ENCODE data around the gene KIAA1217.

KIAA1217 gene

GRCh38 chr10:24305551-24306506, 96.9 kb downstream of the KIAA1217 start:
- H2BK12ac ChIP-seq (ENCODE audit: low read length): no peak overlapping the region
- no peak overlapping the region for H2AFZ ChIP-seq (ENCODE audit: low read length)
- H3K4me2 ChIP-seq (ENCODE audit: insufficient read depth, low read length, poor library complexity, severe bottlenecking): no peak overlapping the region
- no peak overlapping the region for H3K27ac ChIP-seq (replicated peaks; ENCODE audit: low read length)
- H3K23ac ChIP-seq (ENCODE audit: low read depth, low read length, poor library complexity): no peak overlapping the region
- H4K91ac ChIP-seq (ENCODE audit: low read depth, low read length, poor library complexity): no peak overlapping the region
- H3K4me3 ChIP-seq (ENCODE audit: low read length in 2 of 2): no peak overlapping the region
- H2AK5ac ChIP-seq (ENCODE audit: low read depth, low read length): no peak overlapping the region
- H3K14ac ChIP-seq (ENCODE audit: low read length): no peak overlapping the region
- no peaks in the 10 kb centered on the region for H3K36me3 ChIP-seq (replicated peaks in 1 of 2; ENCODE audit: control insufficient read depth in 2 of 2, insufficient read depth in 2 of 2, low read length in 2 of 2)
- H3K9ac ChIP-seq (ENCODE audit: low read depth, low read length, poor library complexity): no peak overlapping the region
- no peak for DNase-seq (ENCODE audit: low spot score)
- H3K79me1 ChIP-seq (ENCODE audit: low read depth, low read length): no peaks in the 10 kb centered on the region
- no peaks in the 10 kb centered on the region for H3K9me3 ChIP-seq (replicated peaks in 1 of 2; ENCODE audit: control insufficient read depth in 2 of 2, insufficient read depth in 1 of 2, low read depth in 1 of 2, low read length in 2 of 2)
- no peak overlapping the region for H2BK15ac ChIP-seq (ENCODE audit: low read length)
- H4K8ac ChIP-seq (ENCODE audit: low read depth, low read length): no peak overlapping the region
- WGBS, 2 donors (ENCODE audit: extremely low coverage in 2 of 2, insufficient read length in 2 of 2, insufficient replicate concordance in 1 of 2): no CpG with 5 or more reads among the region's 8 CpGs
- H3K27me3 ChIP-seq (ENCODE audit: control insufficient read depth in 3 of 3, insufficient read depth in 3 of 3, low read depth in 1 of 3, low read length in 3 of 3): no peaks in the 10 kb centered on the region
- H2BK120ac ChIP-seq (ENCODE audit: low read depth, low read length): no peak overlapping the region
- no peak overlapping the region for H3K4ac ChIP-seq (ENCODE audit: low read length)
- peaks cover 18 to 20% of the 10 kb centered on the region in 2 donors for H3K4me1 ChIP-seq (ENCODE audit: control insufficient read depth in 2 of 2, insufficient read depth in 1 of 2, low read depth in 1 of 2, low read length in 2 of 2)
- H3K18ac ChIP-seq (ENCODE audit: low read length): no peak overlapping the region
- no peak overlapping the region for H2BK5ac ChIP-seq (ENCODE audit: low read length)

- no peaks in the 10 kb centered on the region for H3K9me3 ChIP-seq (replicated peaks in 1 of 2; ENCODE audit: control insufficient read depth in 2 of 2, insufficient read depth in 1 of 2, low read depth in 1 of 2, low read length in 2 of 2)
- no peak overlapping the region for H3K9ac ChIP-seq (ENCODE audit: low read depth, low read length, poor library complexity)
- H3K4ac ChIP-seq (ENCODE audit: low read length): no peak overlapping the region
- H4K8ac ChIP-seq (ENCODE audit: low read depth, low read length): no peak overlapping the region
- no peaks in the 10 kb centered on the region for H3K27me3 ChIP-seq (ENCODE audit: control insufficient read depth in 3 of 3, insufficient read depth in 3 of 3, low read depth in 1 of 3, low read length in 3 of 3)
- H2BK12ac ChIP-seq (ENCODE audit: low read length): no peak overlapping the region
- no peak for DNase-seq (ENCODE audit: low spot score)
- no peak overlapping the region for H2AK5ac ChIP-seq (ENCODE audit: low read depth, low read length)
- no peak overlapping the region for H3K18ac ChIP-seq (ENCODE audit: low read length)
- H2BK120ac ChIP-seq (ENCODE audit: low read depth, low read length): no peak overlapping the region
- H3K14ac ChIP-seq (ENCODE audit: low read length): no peak overlapping the region
- H2BK15ac ChIP-seq (ENCODE audit: low read length): no peak overlapping the region
- peaks cover 20 to 22% of the 10 kb centered on the region in 2 donors for H3K4me1 ChIP-seq (ENCODE audit: control insufficient read depth in 2 of 2, insufficient read depth in 1 of 2, low read depth in 1 of 2, low read length in 2 of 2)
- no peak overlapping the region for H2AFZ ChIP-seq (ENCODE audit: low read length)
- H3K79me1 ChIP-seq (ENCODE audit: low read depth, low read length): no peaks in the 10 kb centered on the region
- no CpG with 5 or more reads among the region's 4 CpGs for WGBS, 2 donors (ENCODE audit: extremely low coverage in 2 of 2, insufficient read length in 2 of 2, insufficient replicate concordance in 1 of 2)
- H3K4me3 ChIP-seq (ENCODE audit: low read length in 2 of 2): no peak overlapping the region
- H3K36me3 ChIP-seq (replicated peaks in 1 of 2; ENCODE audit: control insufficient read depth in 2 of 2, insufficient read depth in 2 of 2, low read length in 2 of 2): no peaks in the 10 kb centered on the region
- H2BK5ac ChIP-seq (ENCODE audit: low read length): no peak overlapping the region
- H3K4me2 ChIP-seq (ENCODE audit: insufficient read depth, low read length, poor library complexity, severe bottlenecking): no peak overlapping the region
- no peak overlapping the region for H3K27ac ChIP-seq (replicated peaks; ENCODE audit: low read length)
- H4K91ac ChIP-seq (ENCODE audit: low read depth, low read length, poor library complexity): no peak overlapping the region
- H3K23ac ChIP-seq (ENCODE audit: low read depth, low read length, poor library complexity): no peak overlapping the region
Measured at GRCh38 chr10:24306507-24306875, 97.6 kb downstream of the KIAA1217 start.

GRCh38 chr10:24307116-24307515, 98.2 kb downstream of the KIAA1217 start:
- Histone ChIP-seq H4K8ac (ENCODE audit: low read depth, low read length) (no peak overlapping the region), H3K79me1 (ENCODE audit: low read depth, low read length) (no peaks in the 10 kb centered on the region), H2AK5ac (ENCODE audit: low read depth, low read length) (no peak overlapping the region), H3K9ac (ENCODE audit: low read depth, low read length, poor library complexity) (no peak overlapping the region), H2BK5ac (ENCODE audit: low read length) (no peak overlapping the region), H2AFZ (ENCODE audit: low read length) (no peak overlapping the region), H3K4me1 (ENCODE audit: control insufficient read depth in 2 of 2, insufficient read depth in 1 of 2, low read depth in 1 of 2, low read length in 2 of 2) (peaks cover 24 to 26% of the 10 kb centered on the region in 2 donors), H3K27me3 (ENCODE audit: control insufficient read depth in 3 of 3, insufficient read depth in 3 of 3, low read depth in 1 of 3, low read length in 3 of 3) (no peaks in the 10 kb centered on the region), H3K4ac (ENCODE audit: low read length) (no peak overlapping the region), H3K4me2 (ENCODE audit: insufficient read depth, low read length, poor library complexity, severe bottlenecking) (no peak overlapping the region), H4K91ac (ENCODE audit: low read depth, low read length, poor library complexity) (no peak overlapping the region), H3K23ac (ENCODE audit: low read depth, low read length, poor library complexity) (no peak overlapping the region), H2BK120ac (ENCODE audit: low read depth, low read length) (no peak overlapping the region), H3K9me3 (replicated peaks in 1 of 2; ENCODE audit: control insufficient read depth in 2 of 2, insufficient read depth in 1 of 2, low read depth in 1 of 2, low read length in 2 of 2) (no peaks in the 10 kb centered on the region), H3K27ac (replicated peaks; ENCODE audit: low read length) (no peak overlapping the region), H3K36me3 (replicated peaks in 1 of 2; ENCODE audit: control insufficient read depth in 2 of 2, insufficient read depth in 2 of 2, low read length in 2 of 2) (no peaks in the 10 kb centered on the region), H2BK15ac (ENCODE audit: low read length) (no peak overlapping the region), H3K4me3 (ENCODE audit: low read length in 2 of 2) (no peak overlapping the region), H3K18ac (ENCODE audit: low read length) (peak overlapping the region; percentile 36), H2BK12ac (ENCODE audit: low read length) (no peak overlapping the region), H3K14ac (ENCODE audit: low read length) (no peak overlapping the region)
- no CpG with 5 or more reads among the region's 4 CpGs for WGBS, 2 donors (ENCODE audit: extremely low coverage in 2 of 2, insufficient read length in 2 of 2, insufficient replicate concordance in 1 of 2)
- no peak for DNase-seq (ENCODE audit: low spot score)

- H3K4me1 ChIP-seq (ENCODE audit: control insufficient read depth in 2 of 2, insufficient read depth in 1 of 2, low read depth in 1 of 2, low read length in 2 of 2): peaks cover 24 to 26% of the 10 kb centered on the region in 2 donors
- no peak overlapping the region for H3K4me2 ChIP-seq (ENCODE audit: insufficient read depth, low read length, poor library complexity, severe bottlenecking)
- H3K14ac ChIP-seq (ENCODE audit: low read length): no peak overlapping the region
- H2BK120ac ChIP-seq (ENCODE audit: low read depth, low read length): no peak overlapping the region
- DNase-seq (ENCODE audit: low spot score): no peak
- H3K9ac ChIP-seq (ENCODE audit: low read depth, low read length, poor library complexity): no peak overlapping the region
- H3K18ac ChIP-seq (ENCODE audit: low read length): no peak overlapping the region
- no peaks in the 10 kb centered on the region for H3K27me3 ChIP-seq (ENCODE audit: control insufficient read depth in 3 of 3, insufficient read depth in 3 of 3, low read depth in 1 of 3, low read length in 3 of 3)
- no peak overlapping the region for H2BK12ac ChIP-seq (ENCODE audit: low read length)
- H3K4me3 ChIP-seq (ENCODE audit: low read length in 2 of 2): no peak overlapping the region
- H3K4ac ChIP-seq (ENCODE audit: low read length): no peak overlapping the region
- no peak overlapping the region for H4K8ac ChIP-seq (ENCODE audit: low read depth, low read length)
- H2AFZ ChIP-seq (ENCODE audit: low read length): no peak overlapping the region
- no peaks in the 10 kb centered on the region for H3K9me3 ChIP-seq (replicated peaks in 1 of 2; ENCODE audit: control insufficient read depth in 2 of 2, insufficient read depth in 1 of 2, low read depth in 1 of 2, low read length in 2 of 2)
- H2BK5ac ChIP-seq (ENCODE audit: low read length): no peak overlapping the region
- no peak overlapping the region for H3K23ac ChIP-seq (ENCODE audit: low read depth, low read length, poor library complexity)
- H3K27ac ChIP-seq (replicated peaks; ENCODE audit: low read length): peak overlapping the region; percentile 49
- H4K91ac ChIP-seq (ENCODE audit: low read depth, low read length, poor library complexity): no peak overlapping the region
- no peak overlapping the region for H2AK5ac ChIP-seq (ENCODE audit: low read depth, low read length)
- H3K79me1 ChIP-seq (ENCODE audit: low read depth, low read length): no peaks in the 10 kb centered on the region
- H2BK15ac ChIP-seq (ENCODE audit: low read length): no peak overlapping the region
- WGBS, 2 donors (ENCODE audit: extremely low coverage in 2 of 2, insufficient read length in 2 of 2, insufficient replicate concordance in 1 of 2): no CpG with 5 or more reads among the region's 11 CpGs
- no peaks in the 10 kb centered on the region for H3K36me3 ChIP-seq (replicated peaks in 1 of 2; ENCODE audit: control insufficient read depth in 2 of 2, insufficient read depth in 2 of 2, low read length in 2 of 2)
Measured at GRCh38 chr10:24307696-24308485, 99.0 kb downstream of the KIAA1217 start.

Measured in neuronal stem cell (in vitro differentiated cells).